ENCODE measurements around the gene TRIM47. TPM values are rescaled to one million over a fixed set of nuclear protein-coding genes. Genes with fewer than 3 reads are reported as not detected.
A peak's percentile ranks its signal among the peaks of the same experiment; 100 is the strongest.

TRIM47 gene
- total RNA-seq, 1 experiment from 2014 or later, result 0.95 TPM

DNA sequence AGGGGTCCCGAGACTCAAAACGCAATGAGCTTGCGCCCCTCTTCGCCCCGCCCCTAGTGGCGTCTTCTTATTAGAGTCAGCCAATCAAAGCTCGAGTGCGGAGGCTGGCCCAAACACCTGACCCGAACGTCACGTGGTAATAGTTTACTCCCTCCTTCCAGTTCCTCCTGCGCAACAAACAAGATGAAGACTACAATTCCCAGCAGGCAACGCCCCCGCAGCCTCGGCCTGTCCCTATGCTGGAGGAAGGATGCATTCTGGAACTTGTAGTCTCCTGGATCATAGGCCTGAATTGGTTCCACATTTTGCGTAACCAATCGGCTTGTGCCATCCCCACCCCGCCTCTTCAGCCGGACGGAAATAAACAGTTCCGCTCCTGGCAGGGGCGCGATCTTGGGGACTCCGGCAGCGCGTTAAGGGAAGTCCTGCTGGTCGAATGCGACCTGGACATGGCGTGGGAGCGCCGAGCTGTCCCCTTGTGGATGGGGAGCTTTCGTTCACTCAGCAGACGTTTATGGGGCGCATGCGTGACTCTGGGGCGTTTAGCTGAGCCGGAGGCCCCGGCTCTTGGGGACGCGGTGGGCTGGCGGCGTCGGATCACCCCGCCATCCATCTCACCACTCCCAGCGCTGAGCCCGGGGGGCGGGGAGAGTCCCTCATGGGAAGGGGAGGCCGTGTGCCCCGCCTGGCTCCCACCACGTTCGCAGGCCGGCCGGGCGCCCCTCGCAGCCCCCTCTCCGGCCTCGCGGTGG is 22.9 kb downstream of the TRIM47 start, which contains the start of gene WBP2:
Gene WBP2, minus strand, starts transcription at position 26 of the 752 bp plus-strand sequence. CDS start 38 bp downstream, outside the sequence.
- Histone ChIP-seq H3K27me3 (replicated peaks; ENCODE audit: insufficient read depth, low read depth, low read length, poor library complexity) (no peaks in the 10 kb centered on the region), H3K27ac (ENCODE audit: low read depth, low read length, poor library complexity, severe bottlenecking) (peak within 1 kb of the TSS; percentile 86), H3K4me3 (ENCODE audit: low read depth, low read length, poor library complexity, severe bottlenecking) (peak within 1 kb of the TSS; percentile 63), H3K4me1 (ENCODE audit: insufficient read depth, low read length, poor library complexity, severe bottlenecking) (peaks cover 13% of the 10 kb centered on the region), H3K9me3 (ENCODE audit: low read depth, low read length, poor library complexity, severe bottlenecking) (no peaks in the 10 kb centered on the region), H3K36me3 (ENCODE audit: insufficient read depth, low read length, poor library complexity, severe bottlenecking) (peaks cover 11% of the 10 kb centered on the region)
- DNase-seq (ENCODE audit: low spot score), result peak; percentile 100
- ChIA-PET POLR2A (ENCODE audit: low non-redundant PET) (interaction anchor here (0.6 to 2.1 kb wide), 3 partner anchors 39 to 75 kb away, joined by 3 to 12 read pairs (median 6); no protein-coding TSS in a partner anchor), CTCF (interaction anchor here (0.5 to 1.6 kb wide), 8 partner anchors 10 to 684 kb away, joined by 3 to 8 read pairs (median 4); partner anchors contain the start of genes ACOX1, TEN1 and TRIM65)
- no peak for TF ChIP-seq EZH2 (IDR thresholded peaks at IDR 0.05; ENCODE audit: borderline replicate concordance, low read depth, low read length, poor library complexity, severe bottlenecking)
- TF ChIP-seq, protein P1, sequence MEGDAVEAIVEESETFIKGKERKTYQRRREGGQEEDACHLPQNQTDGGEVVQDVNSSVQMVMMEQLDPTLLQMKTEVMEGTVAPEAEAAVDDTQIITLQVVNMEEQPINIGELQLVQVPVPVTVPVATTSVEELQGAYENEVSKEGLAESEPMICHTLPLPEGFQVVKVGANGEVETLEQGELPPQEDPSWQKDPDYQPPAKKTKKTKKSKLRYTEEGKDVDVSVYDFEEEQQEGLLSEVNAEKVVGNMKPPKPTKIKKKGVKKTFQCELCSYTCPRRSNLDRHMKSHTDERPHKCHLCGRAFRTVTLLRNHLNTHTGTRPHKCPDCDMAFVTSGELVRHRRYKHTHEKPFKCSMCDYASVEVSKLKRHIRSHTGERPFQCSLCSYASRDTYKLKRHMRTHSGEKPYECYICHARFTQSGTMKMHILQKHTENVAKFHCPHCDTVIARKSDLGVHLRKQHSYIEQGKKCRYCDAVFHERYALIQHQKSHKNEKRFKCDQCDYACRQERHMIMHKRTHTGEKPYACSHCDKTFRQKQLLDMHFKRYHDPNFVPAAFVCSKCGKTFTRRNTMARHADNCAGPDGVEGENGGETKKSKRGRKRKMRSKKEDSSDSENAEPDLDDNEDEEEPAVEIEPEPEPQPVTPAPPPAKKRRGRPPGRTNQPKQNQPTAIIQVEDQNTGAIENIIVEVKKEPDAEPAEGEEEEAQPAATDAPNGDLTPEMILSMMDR (conservative IDR thresholded peaks at IDR 0.05; ENCODE audit: low read depth, low read length), result peak; percentile 54; the same call in 1 of the 2 replicates
- intact Hi-C loops (cut with micrococcal nuclease; ENCODE audit: unreplicated experiment), result no loop called here
- no TSS peak for BruUV-seq (replicated peaks)

DNA sequence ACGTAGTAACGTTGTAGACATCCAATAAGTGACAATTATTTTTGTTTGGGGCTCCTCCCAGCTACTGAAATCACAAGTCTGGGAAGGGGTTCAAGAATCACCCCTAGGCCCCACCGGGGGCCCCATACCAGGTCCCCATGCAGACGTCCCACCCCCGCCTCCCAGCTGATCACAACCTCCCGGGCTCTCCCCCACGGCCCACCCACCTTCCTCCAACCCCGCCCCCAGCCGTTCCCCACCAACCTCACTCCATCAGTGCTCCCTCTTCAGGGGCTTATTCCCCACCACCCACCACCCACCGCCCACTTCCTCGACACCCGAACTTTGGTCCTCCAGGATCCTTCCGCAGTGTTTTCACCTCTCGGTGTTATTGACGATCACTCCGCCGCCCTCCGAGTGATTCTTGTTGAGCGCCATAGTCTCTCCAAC is 23.5 kb downstream of the TRIM47 start:
- intact Hi-C loops (cut with micrococcal nuclease; ENCODE audit: unreplicated experiment), result no loop called here
- DNase-seq (ENCODE audit: low spot score), result no peak
- ChIA-PET POLR2A (ENCODE audit: low non-redundant PET) (interaction anchor here (0.6 to 2.1 kb wide), 3 partner anchors 38 to 75 kb away, joined by 3 to 12 read pairs (median 6); no protein-coding TSS in a partner anchor), CTCF (interaction anchor here (0.5 to 1.6 kb wide), 6 partner anchors 9 to 444 kb away, joined by 4 to 8 read pairs (median 4); partner anchors contain the start of genes ACOX1, TEN1 and TRIM65)
- TF ChIP-seq, protein P1 (conservative IDR thresholded peaks at IDR 0.05; ENCODE audit: low read depth, low read length), result no peak
- no peak for TF ChIP-seq EZH2 (IDR thresholded peaks at IDR 0.05; ENCODE audit: borderline replicate concordance, low read depth, low read length, poor library complexity, severe bottlenecking)
- H3K4me1 ChIP-seq (ENCODE audit: insufficient read depth, low read length, poor library complexity, severe bottlenecking), result peaks cover 13% of the 10 kb centered on the region
- peak overlapping the region; percentile 60 for H3K27ac ChIP-seq (ENCODE audit: low read depth, low read length, poor library complexity, severe bottlenecking)
- H3K4me3 ChIP-seq (ENCODE audit: low read depth, low read length, poor library complexity, severe bottlenecking), result peak overlapping the region; percentile 63
- H3K36me3 ChIP-seq (ENCODE audit: insufficient read depth, low read length, poor library complexity, severe bottlenecking), result peaks cover 12% of the 10 kb centered on the region
- H3K9me3 ChIP-seq (ENCODE audit: low read depth, low read length, poor library complexity, severe bottlenecking), result no peaks in the 10 kb centered on the region
- no TSS peak for BruUV-seq (replicated peaks)
- no peaks in the 10 kb centered on the region for H3K27me3 ChIP-seq (replicated peaks; ENCODE audit: insufficient read depth, low read depth, low read length, poor library complexity)

DNA sequence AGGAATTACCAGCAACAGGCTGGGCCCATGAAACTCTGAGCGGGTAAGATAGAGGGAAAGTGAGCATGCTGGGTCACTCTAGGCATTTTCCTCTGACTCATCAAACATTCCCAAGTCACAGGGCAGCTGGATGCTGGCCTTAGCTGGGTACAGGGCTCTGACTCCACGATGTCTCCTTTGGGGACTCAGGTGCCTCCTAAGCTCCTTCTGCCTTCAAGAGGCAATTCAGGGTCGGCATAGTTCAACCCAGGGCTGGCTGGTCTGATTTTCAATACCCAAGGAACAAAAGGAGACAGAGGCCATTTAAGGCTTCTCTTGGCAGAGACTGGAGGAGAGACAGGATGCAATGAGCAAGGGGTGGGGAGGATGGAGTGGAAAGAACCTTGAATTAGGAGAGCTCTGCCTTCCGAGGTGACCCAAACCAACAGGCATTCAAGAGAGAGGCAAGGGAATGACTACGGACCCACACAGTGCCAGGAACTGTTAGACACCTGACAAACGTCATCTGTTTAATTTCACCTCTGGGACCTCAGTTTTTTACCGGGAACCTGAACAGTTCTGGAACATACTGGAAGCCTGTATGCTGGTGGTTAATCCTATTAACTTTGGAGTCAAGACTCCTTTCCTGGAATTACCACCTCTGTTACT is 24.2 kb downstream of the TRIM47 start:
- Histone ChIP-seq H3K27me3 (replicated peaks; ENCODE audit: insufficient read depth, low read depth, low read length, poor library complexity) (no peaks in the 10 kb centered on the region), H3K27ac (ENCODE audit: low read depth, low read length, poor library complexity, severe bottlenecking) (peak overlapping the region; percentile 60), H3K9me3 (ENCODE audit: low read depth, low read length, poor library complexity, severe bottlenecking) (no peaks in the 10 kb centered on the region), H3K36me3 (ENCODE audit: insufficient read depth, low read length, poor library complexity, severe bottlenecking) (peaks cover 19% of the 10 kb centered on the region), H3K4me1 (ENCODE audit: insufficient read depth, low read length, poor library complexity, severe bottlenecking) (peaks cover 13% of the 10 kb centered on the region), H3K4me3 (ENCODE audit: low read depth, low read length, poor library complexity, severe bottlenecking) (peak overlapping the region; percentile 63)
- CTCF ChIA-PET, result interaction anchor here (0.7 to 1.6 kb wide), 4 partner anchors 8 to 121 kb away, joined by 4 to 12 read pairs (median 6); no protein-coding TSS in a partner anchor
- BruUV-seq (replicated peaks), result TSS peak; percentile 84
- intact Hi-C loops (cut with micrococcal nuclease; ENCODE audit: unreplicated experiment), result no loop called here
- POLR2A ChIA-PET (ENCODE audit: low non-redundant PET), result interaction anchor here (0.7 kb wide), 2 partner anchors 8 to 738 kb away, joined by 3 to 5 read pairs; no protein-coding TSS in a partner anchor
- no peak for TF ChIP-seq EZH2 (IDR thresholded peaks at IDR 0.05; ENCODE audit: borderline replicate concordance, low read depth, low read length, poor library complexity, severe bottlenecking)
- TF ChIP-seq, protein P1 (conservative IDR thresholded peaks at IDR 0.05; ENCODE audit: low read depth, low read length), result no peak
- DNase-seq (ENCODE audit: low spot score), result no peak

Measured in A673 (cell line).